ENCODE measurements around the gene FER1L5. TPM values are rescaled to one million over a fixed set of nuclear protein-coding genes. Genes with fewer than 3 reads are reported as not detected.

The FER1L5 gene
- total and polyA plus RNA-seq, 2 donors (not counting 3 experiments of a cell fraction or from before 2014, with no cell fraction given): not detected

- Histone ChIP-seq H2AFZ (ENCODE audit: low read depth, low read length) (no peak overlapping the region), H3K9me3 (replicated peaks; ENCODE audit: control insufficient read depth, insufficient read depth, low read length) (no peaks in the 10 kb centered on the region), H4K20me1 (replicated peaks; ENCODE audit: control insufficient read depth, extremely low read depth, insufficient read depth, low read length) (no peaks in the 10 kb centered on the region), H3K27ac (ENCODE audit: insufficient read depth, low read depth, low read length) (no peak overlapping the region), H3K27me3 (ENCODE audit: control insufficient read depth in 2 of 2, insufficient read depth in 2 of 2, low read length in 2 of 2) (no peaks in the 10 kb centered on the region), H3K9ac (replicated peaks; ENCODE audit: extremely low read depth, insufficient read depth, low read length) (no peak overlapping the region), H3K4me3 (replicated peaks in 1 of 3; ENCODE audit: insufficient read depth in 1 of 3, low read depth in 1 of 3, low read length in 3 of 3) (no peak overlapping the region), H3K4me1 (ENCODE audit: control insufficient read depth, extremely low read depth, insufficient read depth, low read length) (peaks cover 16% of the 10 kb centered on the region), H3K79me2 (ENCODE audit: control insufficient read depth, insufficient read depth, low read length) (peaks cover 6% of the 10 kb centered on the region), H3K4me2 (ENCODE audit: insufficient read depth, low read length) (peak overlapping the region; percentile 64), H3K9me1 (replicated peaks; ENCODE audit: control insufficient read depth, extremely low read depth, insufficient read depth, low read length) (no peaks in the 10 kb centered on the region), H3K36me3 (ENCODE audit: control insufficient read depth in 2 of 2, extremely low read depth in 1 of 2, insufficient read depth in 2 of 2, low read length in 2 of 2) (peaks cover 0 to 11% of the 10 kb centered on the region in 2 experiments)
- no TSS peak for BruUV-seq (replicated peaks)
- TF ChIP-seq MYC (IDR thresholded peaks at IDR 0.05; ENCODE audit: low read depth, low read length) (no peak), CTCF (IDR thresholded peaks at IDR 0.05; ENCODE audit: extremely low read depth in 1 of 2, insufficient read depth in 1 of 2, low read depth in 1 of 2, low read length in 2 of 2) (no peak), MAX (IDR thresholded peaks at IDR 0.05; ENCODE audit: insufficient read depth, insufficient read length) (no peak), GATA2 (IDR thresholded peaks at IDR 0.05; ENCODE audit: insufficient read depth, insufficient read length, low read depth, low read length) (no peak), POLR2A (IDR thresholded peaks at IDR 0.05; ENCODE audit: low read depth, low read length) (no peak), FOS (IDR thresholded peaks at IDR 0.05; ENCODE audit: borderline replicate concordance, insufficient read depth, low read length) (no peak), JUN (IDR thresholded peaks at IDR 0.05; ENCODE audit: borderline replicate concordance, insufficient read depth, insufficient read length, low read depth) (no peak), EZH2 (IDR thresholded peaks at IDR 0.05; ENCODE audit: borderline replicate concordance, low read depth, low read length, severe bottlenecking) (no peak), POLR2AphosphoS5 (IDR thresholded peaks at IDR 0.05; ENCODE audit: insufficient read depth, low read depth, low read length) (no peak)
- CTCF ChIA-PET: interaction anchor here (0.8 to 1.9 kb wide), 3 partner anchors 24 to 331 kb away, joined by 3 to 4 read pairs (median 4); no protein-coding TSS in a partner anchor
- dilution Hi-C loops (cut with MboI; ENCODE audit: extremely low pct_ligation_motif_present, low sequenced_read_pairs): no loop called here
- intact Hi-C loops (cut with micrococcal nuclease): no loop called here
- POLR2A ChIA-PET: no interaction called here
- peak; percentile 47 for FAIRE-seq
- DNase-seq (ENCODE audit: low read depth, low spot score): no peak
Observed at GRCh38 chr2:96737831-96738230, 95.3 kb downstream of the FER1L5 start.

All from endothelial cell of umbilical vein (primary cell).